OCI-LY7 (cell line): ENCODE data around the gene CNN2. TPM values are rescaled to one million over a fixed set of nuclear protein-coding genes. Genes with fewer than 3 reads are reported as not detected.

Experiments used
- BruUV-seq: library from RNA; stranded (reverse); fragments of 400-500 nt; replicated peaks from 2 replicates; lab custom pipeline; 2021; lab: Mats Ljungman, UMichigan
- CTCF ChIA-PET: fragments of 300-600 bp; sonication (Branson Sonifier 250); formaldehyde crosslinking; loops from one replicate; lab custom pipeline; 2022; ENCODE audit warnings: antibody characterized with exemption; ENCODE audit not compliant: unreplicated experiment; lab: Charles Lee
- POLR2A ChIA-PET: fragments of 300-600 bp; sonication (Branson Sonifier 250); formaldehyde crosslinking; loops from one replicate; lab custom pipeline; 2022; ENCODE audit warnings: antibody characterized with exemption; lab: Charles Lee
- DNase-seq: peaks from one replicate; pipeline ENCODE4 v3.0.0-alpha.2; 2015; ENCODE audit warnings: low spot score
- H2AFZ ChIP-seq: fragments of 200-600 bp; sonication (generic), shearing (Covaris generic); 2 replicates; pipeline ENCODE4 v1.6.1; 2014; ENCODE audit warnings: mild to moderate bottlenecking, antibody characterized with exemption, low read length, moderate library complexity
- H3K27ac ChIP-seq: fragments of 200-600 bp; sonication (generic); 2 replicates; pipeline ENCODE4 v1.5.1; 2014; ENCODE audit warnings: mixed run types, low read depth, mild to moderate bottlenecking, moderate library complexity, low read length, inconsistent platforms; ENCODE audit not compliant: poor library complexity, severe bottlenecking
- H3K36me3 ChIP-seq: fragments of 200-600 bp; sonication (generic); 2 replicates; pipeline ENCODE4 v1.6.1; 2014; ENCODE audit warnings: mild to moderate bottlenecking, antibody characterized with exemption, low read length, moderate library complexity, mixed read lengths; ENCODE audit not compliant: insufficient read depth
- H3K4me1 ChIP-seq: fragments of 200-600 bp; sonication (generic); 2 replicates; pipeline ENCODE4 v1.5.1; 2014; ENCODE audit warnings: mild to moderate bottlenecking, low read length; ENCODE audit not compliant: insufficient read depth, poor library complexity, severe bottlenecking
- H3K4me2 ChIP-seq: fragments of 200-600 bp; sonication (generic); 2 replicates; pipeline ENCODE4 v1.6.1; 2014; ENCODE audit warnings: mild to moderate bottlenecking, low read length
- H3K4me3 ChIP-seq: fragments of 200-600 bp; sonication (generic); 2 replicates; pipeline ENCODE4 v1.5.1; 2014; ENCODE audit warnings: mild to moderate bottlenecking, low read depth, low read length; ENCODE audit not compliant: poor library complexity, severe bottlenecking
- H3K79me2 ChIP-seq: fragments of 200-600 bp; sonication (generic); 2 replicates; pipeline ENCODE4 v1.6.1; 2016; ENCODE audit warnings: low read depth, mild to moderate bottlenecking, low read length, moderate library complexity, mixed read lengths; ENCODE audit not compliant: insufficient read depth
- H3K9me2 ChIP-seq: fragments of 200-600 bp; sonication (generic); 2 replicates; pipeline ENCODE4 v1.6.1; 2016; ENCODE audit warnings: mild to moderate bottlenecking, low read length, mixed read lengths; ENCODE audit not compliant: insufficient read depth
- H3K9me3 ChIP-seq: fragments of 200-600 bp; sonication (generic); 2 replicates; pipeline ENCODE4 v1.6.1; 2014; ENCODE audit warnings: mild to moderate bottlenecking, mixed run types, low read length, mixed read lengths
- H4K20me1 ChIP-seq: fragments of 200-600 bp; sonication (generic); 2 replicates; pipeline ENCODE4 v1.6.1; 2014; ENCODE audit warnings: mild to moderate bottlenecking, antibody characterized with exemption, low read length, moderate library complexity, mixed read lengths; ENCODE audit not compliant: insufficient read depth
- EZH2phosphoT487 ChIP-seq: fragments of 200-600 bp; sonication (generic); IDR thresholded peaks from 2 replicates; pipeline ENCODE4 v1.6.1; 2018; ENCODE audit warnings: low read depth, borderline replicate concordance, mild to moderate bottlenecking, mixed run types, antibody characterized with exemption, low read length, moderate library complexity, mixed read lengths
- intact Hi-C: fragments of 100-400 bp; cut with micrococcal nuclease; formaldehyde crosslinking; loops from one replicate; pipeline ENCODE4 v1.10.0; 2022; ENCODE audit not compliant: unreplicated experiment
- total RNA-seq, 2 experiments: library from RNA; depleted of rRNA in 1 of 2; stranded (reverse); fragments of >200 nt in 1 of 2; shearing (Covaris generic) in 1 of 2; gene quantifications; 2 replicates each; pipeline ENCODE4 v1.2.3, GENCODE V29; 2014 to 2022
- TF ChIP-seq, protein P1 (sequence below): fragments of 200-600 bp; sonication (generic); conservative IDR thresholded peaks from 2 replicates; pipeline ENCODE4 v1.5.1; 2014; ENCODE audit warnings: mild to moderate bottlenecking, antibody characterized with exemption, low read length, moderate library complexity, mixed read lengths

CNN2 gene
- total RNA-seq, 2 experiments from 2014 or later: 73.7 to 127 TPM

DNA sequence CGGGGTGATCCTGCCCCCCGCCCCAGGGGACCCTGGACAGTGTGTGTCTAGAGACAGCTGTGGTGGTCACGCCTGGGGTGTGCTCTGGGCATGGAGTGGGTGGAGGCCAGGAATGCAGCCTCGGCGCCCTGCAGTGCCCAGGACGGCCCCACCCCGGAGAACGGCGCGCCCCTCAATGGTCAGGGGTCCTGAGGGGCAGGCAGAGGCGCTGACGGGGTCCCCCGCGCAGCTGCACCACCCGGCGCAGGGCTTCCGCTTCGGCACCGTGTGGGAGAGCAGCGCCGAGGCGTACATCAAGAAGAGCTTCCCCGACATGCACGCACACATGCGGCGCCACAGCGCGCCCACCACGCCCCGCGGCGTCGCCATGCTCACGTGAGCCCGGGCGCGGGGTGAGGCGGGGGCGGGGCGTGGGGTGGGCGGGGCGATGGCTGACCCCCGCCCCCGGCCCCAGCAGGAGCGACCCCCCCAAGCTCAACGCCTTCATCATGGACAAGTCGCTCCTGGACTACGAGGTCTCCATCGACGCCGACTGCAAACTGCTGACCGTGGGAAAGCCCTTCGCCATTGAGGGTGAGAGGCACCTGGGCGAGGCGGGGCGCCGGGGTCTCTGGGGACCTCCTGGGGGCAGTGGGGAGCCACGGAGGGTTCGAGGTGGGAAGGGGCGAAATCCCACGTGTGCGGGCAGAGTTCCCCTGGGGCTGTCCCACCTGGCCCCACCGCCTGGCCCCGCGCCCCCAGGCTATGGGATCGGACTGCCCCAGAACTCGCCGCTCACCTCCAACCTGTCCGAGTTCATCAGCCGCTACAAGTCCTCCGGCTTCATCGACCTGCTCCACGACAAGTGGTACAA, 18.8 kb upstream of the CNN2 start:
- Histone ChIP-seq H2AFZ (no peak overlapping the region), H3K79me2 (no peaks in the 10 kb centered on the region), H3K9me2 (no peaks in the 10 kb centered on the region), H3K27ac (no peak overlapping the region), H3K4me3 (no peak overlapping the region), H3K4me2 (no peak overlapping the region), H3K9me3 (no peaks in the 10 kb centered on the region), H3K36me3 (peaks cover 53% of the 10 kb centered on the region), H4K20me1 (no peaks in the 10 kb centered on the region), H3K4me1 (no peaks in the 10 kb centered on the region)
- CTCF ChIA-PET: no interaction called here
- no peak for DNase-seq
- POLR2A ChIA-PET: no interaction called here
- TF ChIP-seq, protein P1, sequence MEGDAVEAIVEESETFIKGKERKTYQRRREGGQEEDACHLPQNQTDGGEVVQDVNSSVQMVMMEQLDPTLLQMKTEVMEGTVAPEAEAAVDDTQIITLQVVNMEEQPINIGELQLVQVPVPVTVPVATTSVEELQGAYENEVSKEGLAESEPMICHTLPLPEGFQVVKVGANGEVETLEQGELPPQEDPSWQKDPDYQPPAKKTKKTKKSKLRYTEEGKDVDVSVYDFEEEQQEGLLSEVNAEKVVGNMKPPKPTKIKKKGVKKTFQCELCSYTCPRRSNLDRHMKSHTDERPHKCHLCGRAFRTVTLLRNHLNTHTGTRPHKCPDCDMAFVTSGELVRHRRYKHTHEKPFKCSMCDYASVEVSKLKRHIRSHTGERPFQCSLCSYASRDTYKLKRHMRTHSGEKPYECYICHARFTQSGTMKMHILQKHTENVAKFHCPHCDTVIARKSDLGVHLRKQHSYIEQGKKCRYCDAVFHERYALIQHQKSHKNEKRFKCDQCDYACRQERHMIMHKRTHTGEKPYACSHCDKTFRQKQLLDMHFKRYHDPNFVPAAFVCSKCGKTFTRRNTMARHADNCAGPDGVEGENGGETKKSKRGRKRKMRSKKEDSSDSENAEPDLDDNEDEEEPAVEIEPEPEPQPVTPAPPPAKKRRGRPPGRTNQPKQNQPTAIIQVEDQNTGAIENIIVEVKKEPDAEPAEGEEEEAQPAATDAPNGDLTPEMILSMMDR: no peak
- no peak for TF ChIP-seq EZH2phosphoT487
- no TSS peak for BruUV-seq
- intact Hi-C loops: no loop called here

DNA sequence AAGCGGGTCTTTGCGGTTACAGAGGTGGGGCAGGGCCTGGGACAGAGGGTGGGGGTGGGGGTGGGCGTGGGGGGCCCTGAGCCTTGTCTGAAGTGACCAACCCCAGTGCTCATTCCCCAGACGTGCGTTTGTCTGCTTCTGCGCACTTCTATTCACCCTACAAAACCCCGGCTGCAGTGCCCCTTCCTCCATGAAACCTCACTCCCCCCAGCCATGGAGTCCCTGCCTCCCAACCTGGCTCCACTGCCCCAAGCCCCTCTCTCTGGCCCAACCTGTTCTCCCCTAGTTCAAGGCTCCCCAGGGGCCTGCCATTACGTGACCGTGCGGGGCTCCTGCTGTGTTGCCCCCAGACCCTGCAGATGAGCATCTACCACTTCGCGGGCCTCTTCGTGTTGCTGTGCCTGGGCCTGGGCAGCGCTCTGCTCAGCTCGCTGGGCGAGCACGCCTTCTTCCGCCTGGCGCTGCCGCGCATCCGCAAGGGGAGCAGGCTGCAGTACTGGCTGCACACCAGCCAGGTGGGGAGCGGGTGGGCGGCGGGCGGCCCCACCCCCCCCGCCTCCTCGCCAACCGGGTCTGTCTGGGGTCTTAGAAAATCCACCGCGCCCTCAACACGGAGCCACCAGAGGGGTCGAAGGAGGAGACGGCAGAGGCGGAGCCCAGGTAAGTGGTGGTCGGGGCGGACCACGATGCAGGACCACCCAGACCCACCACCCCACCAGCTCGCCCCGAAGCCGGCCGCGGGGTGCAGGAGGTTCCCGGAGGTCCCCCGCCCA, 18.0 kb upstream of the CNN2 start:
- Histone ChIP-seq H3K79me2 (no peaks in the 10 kb centered on the region), H3K36me3 (peaks cover 62% of the 10 kb centered on the region), H3K9me3 (no peaks in the 10 kb centered on the region), H2AFZ (no peak overlapping the region), H3K4me2 (no peak overlapping the region), H3K27ac (no peak overlapping the region), H4K20me1 (no peaks in the 10 kb centered on the region), H3K4me1 (no peaks in the 10 kb centered on the region), H3K4me3 (no peak overlapping the region), H3K9me2 (no peaks in the 10 kb centered on the region)
- ChIA-PET POLR2A (no interaction called here), CTCF (no interaction called here)
- TF ChIP-seq, protein P1: no peak
- no peak for TF ChIP-seq EZH2phosphoT487
- no peak for DNase-seq
- BruUV-seq: no TSS peak
- intact Hi-C loops: no loop called here
